Calu3 (cell line): ENCODE data around the gene KDM5A. TPM values are rescaled to one million over a fixed set of nuclear protein-coding genes. Genes with fewer than 3 reads are reported as not detected.

ENCODE experiments used
- BruUV-seq: library from RNA; stranded (reverse); fragments of 400-500 nt; replicated peaks from 2 replicates; lab custom pipeline; 2021; lab: Mats Ljungman, UMichigan
- CTCF ChIA-PET: fragments of 300-600 bp; sonication (Branson Sonifier 250); formaldehyde crosslinking; loops from one replicate; lab custom pipeline; 2022; ENCODE audit warnings: antibody characterized with exemption; lab: Charles Lee
- DNase-seq: peaks from one replicate; pipeline ENCODE4 v3.0.0; 2022
- H3K27ac Mint-ChIP-seq: one replicate; pipeline ENCODE4 v1.8.0; 2022; ENCODE audit warnings: mixed read lengths; ENCODE audit not compliant: unreplicated experiment
- H3K27me3 Mint-ChIP-seq: one replicate; pipeline ENCODE4 v1.8.0; 2022; ENCODE audit warnings: mixed read lengths; ENCODE audit not compliant: unreplicated experiment
- H3K36me3 Mint-ChIP-seq: one replicate; pipeline ENCODE4 v1.8.0; 2022; ENCODE audit warnings: mild to moderate bottlenecking, moderate library complexity, mixed read lengths; ENCODE audit not compliant: insufficient read depth, unreplicated experiment
- H3K4me1 Mint-ChIP-seq: one replicate; pipeline ENCODE4 v1.8.0; 2022; ENCODE audit warnings: mild to moderate bottlenecking, low read depth, mixed read lengths; ENCODE audit not compliant: unreplicated experiment
- H3K4me3 Mint-ChIP-seq: one replicate; pipeline ENCODE4 v1.8.0; 2022; ENCODE audit warnings: mild to moderate bottlenecking, low read depth, moderate library complexity, mixed read lengths; ENCODE audit not compliant: unreplicated experiment
- H3K9me3 Mint-ChIP-seq: one replicate; pipeline ENCODE4 v1.8.0; 2022; ENCODE audit warnings: low read depth, mixed read lengths; ENCODE audit not compliant: unreplicated experiment
- CTCF ChIP-seq: fragments of 200-600 bp; IDR thresholded peaks from one replicate; pipeline ENCODE4 v1.8.0; 2022; ENCODE audit warnings: antibody characterized with exemption; ENCODE audit not compliant: unreplicated experiment
- intact Hi-C: fragments of 100-400 bp; cut with micrococcal nuclease; formaldehyde crosslinking; loops from one replicate; pipeline ENCODE4 v1.10.0; 2022; ENCODE audit not compliant: unreplicated experiment
- total RNA-seq: library from RNA; stranded (reverse); gene quantifications from 2 replicates; pipeline ENCODE4 v1.2.3, GENCODE V29; 2022

The KDM5A gene
- total RNA-seq, 1 experiment from 2014 or later, result 63.6 TPM

GRCh38 chr12:263574-263973 lies 125.5 kb downstream of the KDM5A start:
- H3K36me3 Mint-ChIP-seq, result no peaks in the 10 kb centered on the region
- H3K9me3 Mint-ChIP-seq, result no peaks in the 10 kb centered on the region
- H3K27me3 Mint-ChIP-seq, result peaks cover 13% of the 10 kb centered on the region
- no peak for DNase-seq
- H3K4me1 Mint-ChIP-seq, result no peaks in the 10 kb centered on the region
- intact Hi-C loops, result no loop called here
- CTCF ChIA-PET, result no interaction called here
- no peak for TF ChIP-seq CTCF
- BruUV-seq, result no TSS peak
- no peak overlapping the region for H3K4me3 Mint-ChIP-seq
- H3K27ac Mint-ChIP-seq, result no peak overlapping the region

- BruUV-seq, result no TSS peak
- no peak within 1 kb of the TSS for H3K4me3 Mint-ChIP-seq
- H3K9me3 Mint-ChIP-seq, result no peaks in the 10 kb centered on the region
- no peaks in the 10 kb centered on the region for H3K36me3 Mint-ChIP-seq
- no peak for DNase-seq
- TF ChIP-seq CTCF, result no peak
- CTCF ChIA-PET, result interaction anchor here (0.7 kb wide), 1 partner anchor 1811 kb away, joined by 7 read pairs; no protein-coding TSS in a partner anchor
- peaks cover 20% of the 10 kb centered on the region for H3K27me3 Mint-ChIP-seq
- no peaks in the 10 kb centered on the region for H3K4me1 Mint-ChIP-seq
- intact Hi-C loops, result no loop called here
- H3K27ac Mint-ChIP-seq, result no peak within 1 kb of the TSS
Observed at GRCh38 chr12:262817-263216, 126.3 kb downstream of the KDM5A start, which contains the start of gene SLC6A13. SLC6A13 (minus strand) TSS chr12:262836; CDS start chr12:260052, 2,784 bp downstream.

DNA sequence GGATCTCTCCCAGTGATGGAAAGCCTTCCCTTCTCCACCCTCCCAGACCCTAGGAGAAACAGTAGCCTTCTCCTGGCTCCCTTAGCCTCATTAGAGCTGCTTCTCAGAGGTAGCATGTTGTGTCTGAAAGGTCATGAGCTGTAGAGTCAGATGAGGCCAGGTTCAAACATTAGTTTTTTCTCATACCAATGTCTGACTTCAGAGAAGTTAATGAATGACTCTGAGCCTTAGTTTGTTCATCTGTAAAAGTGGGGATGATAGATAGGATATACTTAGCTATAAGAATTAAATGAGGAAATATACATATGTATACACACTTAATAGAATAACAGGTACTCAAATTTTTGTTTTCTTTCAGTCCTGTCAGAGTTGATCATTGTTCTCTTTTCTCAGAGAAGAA lies 127.0 kb downstream of the KDM5A start:
- H3K27ac Mint-ChIP-seq, result no peak overlapping the region
- DNase-seq, result no peak
- no peaks in the 10 kb centered on the region for H3K4me1 Mint-ChIP-seq
- H3K4me3 Mint-ChIP-seq, result no peak overlapping the region
- BruUV-seq, result no TSS peak
- H3K9me3 Mint-ChIP-seq, result no peaks in the 10 kb centered on the region
- H3K27me3 Mint-ChIP-seq, result peaks cover 27% of the 10 kb centered on the region
- no peak for TF ChIP-seq CTCF
- intact Hi-C loops, result no loop called here
- H3K36me3 Mint-ChIP-seq, result no peaks in the 10 kb centered on the region
- CTCF ChIA-PET, result no interaction called here

- CTCF ChIA-PET, result no interaction called here
Observed at GRCh38 chr12:257521-258321, 131.4 kb downstream of the KDM5A start.

More at GRCh38 chr12:257521-258321, 131.4 kb downstream of the KDM5A start:
- Mint-ChIP-seq H3K4me3 (no peak overlapping the region), H3K27me3 (peaks cover 58% of the 10 kb centered on the region), H3K27ac (no peak overlapping the region), H3K4me1 (no peaks in the 10 kb centered on the region), H3K36me3 (no peaks in the 10 kb centered on the region), H3K9me3 (peaks cover 2% of the 10 kb centered on the region)
- DNase-seq, result no peak
- BruUV-seq, result no TSS peak
- no peak for TF ChIP-seq CTCF
- intact Hi-C loops, result no loop called here
